Heart right ventricle (tissue), 16 donors: Measurements from ENCODE around the gene DCPS. TPM values are rescaled to one million over a fixed set of nuclear protein-coding genes. Genes with fewer than 3 reads are reported as not detected.

ENCODE experiments used
- ATAC-seq, 8 donors: fragments of 200-7000 bp; cut with Tn5 transposase; one replicate each; pipeline ENCODE4 v1.9.1; 2020; ENCODE audit warnings: mild to moderate bottlenecking in 8 of 8, moderate library complexity in 8 of 8, moderate number of reproducible peaks in 1 of 8
- DNase-seq, 2 donors: peaks; one replicate each; pipeline ENCODE4 v3.0.0-alpha.2; 2020
- H3K27ac ChIP-seq, 10 donors: fragments of 200-600 bp; sonication (generic) in 2 of 10; one replicate each; pipeline versions ENCODE4 v1.5.0 to v1.8.0; 2020 to 2022; ENCODE audit warnings: mild to moderate bottlenecking in 3 of 10
- H3K27me3 ChIP-seq, 7 donors: fragments of 200-600 bp; one replicate each; pipeline ENCODE4 v1.8.0; 2021 to 2022; ENCODE audit warnings: mild to moderate bottlenecking in 2 of 7
- H3K36me3 ChIP-seq, 9 donors: fragments of 200-600 bp; sonication (generic) in 1 of 9; one replicate each; pipeline versions ENCODE4 v1.5.0 to v1.8.0; 2020 to 2022; ENCODE audit warnings: mild to moderate bottlenecking in 2 of 9
- H3K4me1 ChIP-seq, 9 donors: fragments of 200-600 bp; sonication (generic) in 1 of 9; one replicate each; pipeline versions ENCODE4 v1.5.0 to v1.8.0; 2020 to 2022; ENCODE audit warnings: mild to moderate bottlenecking in 4 of 9
- H3K4me3 ChIP-seq, 10 donors: fragments of 200-600 bp; sonication (generic) in 2 of 10; one replicate each; pipeline versions ENCODE4 v1.5.0 to v1.8.0; 2020 to 2022; ENCODE audit warnings: mild to moderate bottlenecking in 7 of 10, moderate library complexity in 2 of 10
- H3K9me3 ChIP-seq, 11 donors: fragments of 200-600 bp in 10 of 11; sonication (generic) in 2 of 11; one replicate each; pipeline versions ENCODE4 v1.5.0 to v1.8.0; 2013 to 2022; ENCODE audit warnings: mild to moderate bottlenecking in 2 of 11, control low read depth in 1 of 11, moderate library complexity in 1 of 11
- WGBS, 2 donors: extraction: QIAGEN DNeasy Blood & Tissue Kit; methylation state at CpG; one replicate each; pipeline ENCODE4 v1.1.7; 2013; ENCODE audit warnings: inconsistent platforms in 1 of 2; 5-methylcytosine and 5-hydroxymethylcytosine counted together
- intact Hi-C, 10 donors: fragments of 100-400 bp; cut with DNase I; formaldehyde crosslinking; loops; one replicate each; pipeline versions ENCODE4 v1.11.1 to v1.14.2; 2022
- polyA plus RNA-seq, 2 donors: library from polyadenylated mRNA; stranded (reverse); fragments of 200-250 nt; gene quantifications; one replicate each; pipeline ENCODE4 v1.2.3, GENCODE V29; 2013
- total RNA-seq, 10 donors: library from RNA; stranded (reverse); fragmentation: NEBNext Ultra II Directional in 3 of 10; extraction: Animal tissue kit (Norgen Biotek cat#: 25700) in 3 of 10; gene quantifications; one replicate each; pipeline versions ENCODE4 v1.2.1 to v1.2.4, GENCODE V29; 2021 to 2023
- TF ChIP-seq, protein P1 (sequence below), 9 donors: fragments of 200-600 bp; sonication (generic) in 2 of 9; IDR thresholded peaks; one replicate each; pipeline versions ENCODE4 v1.5.0 to v1.8.0; 2021 to 2022; ENCODE audit warnings: antibody characterized with exemption in 9 of 9, mild to moderate bottlenecking in 5 of 9, moderate library complexity in 1 of 9
- donor health status: Arrhythmogenic right ventricular cardiomyopathy.
- donor health status: ischemic (EF 13 %, LVEDD 7.1; RV severe dilation, severe dysfunction).
- donor health status: healthy with polysubstance abuse.
- donor health status: DM: no; HTN: yes; CAD: no.
- donor health status: DM: no; HTN: no; CAD: no.
- donor health status: ischemic (EF 25% LVEDD 6.9; RV normal size, moderate dysfunction).
- donor health status: ischemic (EF 25% LVEDD 5.7; RV mildly dilated, moderate dysfunction).
- donor health status: healthy.
- donor health status: DM: yes; HTN: yes; CAD: no.
- donor health status: Ischemic cardiomyopathy.
- donor health status: ischemic (EF 35%, LVEDD 5.7; RV mildly dilated, moderate dysfunction).
- donor health status: nonischemic (EF 11% LVEDD 7.7; RV severe dilation, severe dysfunction).
- donor health status: DM: yes; HTN: yes; CAD: no.
- donor health status: PGD.
- donor health status: ischemic (EF 29% LVEDD 5.4; RV normal size, mild dysfunction).
- donor health status: nonischemic (EF 23%, LVEDD 6.1; RV moderate dilation, normal function).

DCPS gene
- total and polyA plus RNA-seq, 12 donors = 6.5 to 17.3 (median 10.6) TPM

DNA sequence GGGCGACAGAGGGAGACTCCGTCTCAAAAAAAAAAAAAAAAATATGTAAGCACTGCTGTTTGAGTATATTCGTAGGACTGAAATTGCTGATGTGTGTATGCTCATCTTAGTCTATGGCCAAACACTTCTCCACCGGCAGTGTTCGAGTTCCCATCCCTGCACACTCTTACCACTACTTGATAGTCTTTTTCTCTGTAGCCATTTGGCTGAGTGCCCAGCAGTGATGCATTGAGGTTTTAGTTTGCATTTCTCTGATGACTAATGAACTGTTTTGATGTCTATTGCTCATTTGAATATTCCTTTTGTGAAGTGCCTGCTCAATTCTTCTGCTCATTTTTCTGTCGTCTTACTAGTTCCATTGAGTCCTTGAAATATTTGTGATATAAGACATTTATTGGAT, 19.0 kb upstream of the DCPS start:
- intact Hi-C loops = loop anchor here in 2 of 10 donors (2.0 to 5.0 kb wide), 2 partner anchors 18 to 68 kb away; no protein-coding TSS in a partner anchor
- H3K36me3 ChIP-seq = peaks cover 0 to 33% (median 7%) of the 10 kb centered on the region in 9 donors
- WGBS, 2 donors = 64 to 68% methylated on average over 6 of the region's 6 CpGs
- DNase-seq (no peak), ATAC-seq (no peak)
- no peaks in the 10 kb centered on the region for H3K9me3 ChIP-seq
- H3K27ac ChIP-seq = no peak overlapping the region
- H3K4me3 ChIP-seq = peak overlapping the region in 1 of 10 donors; percentile 82
- peaks cover 0 to 51% (median 11%) of the 10 kb centered on the region in 9 donors for H3K4me1 ChIP-seq
- TF ChIP-seq, protein P1, sequence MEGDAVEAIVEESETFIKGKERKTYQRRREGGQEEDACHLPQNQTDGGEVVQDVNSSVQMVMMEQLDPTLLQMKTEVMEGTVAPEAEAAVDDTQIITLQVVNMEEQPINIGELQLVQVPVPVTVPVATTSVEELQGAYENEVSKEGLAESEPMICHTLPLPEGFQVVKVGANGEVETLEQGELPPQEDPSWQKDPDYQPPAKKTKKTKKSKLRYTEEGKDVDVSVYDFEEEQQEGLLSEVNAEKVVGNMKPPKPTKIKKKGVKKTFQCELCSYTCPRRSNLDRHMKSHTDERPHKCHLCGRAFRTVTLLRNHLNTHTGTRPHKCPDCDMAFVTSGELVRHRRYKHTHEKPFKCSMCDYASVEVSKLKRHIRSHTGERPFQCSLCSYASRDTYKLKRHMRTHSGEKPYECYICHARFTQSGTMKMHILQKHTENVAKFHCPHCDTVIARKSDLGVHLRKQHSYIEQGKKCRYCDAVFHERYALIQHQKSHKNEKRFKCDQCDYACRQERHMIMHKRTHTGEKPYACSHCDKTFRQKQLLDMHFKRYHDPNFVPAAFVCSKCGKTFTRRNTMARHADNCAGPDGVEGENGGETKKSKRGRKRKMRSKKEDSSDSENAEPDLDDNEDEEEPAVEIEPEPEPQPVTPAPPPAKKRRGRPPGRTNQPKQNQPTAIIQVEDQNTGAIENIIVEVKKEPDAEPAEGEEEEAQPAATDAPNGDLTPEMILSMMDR (IDR thresholded peaks at IDR 0.05) = no peak
- no peaks in the 10 kb centered on the region for H3K27me3 ChIP-seq

DNA sequence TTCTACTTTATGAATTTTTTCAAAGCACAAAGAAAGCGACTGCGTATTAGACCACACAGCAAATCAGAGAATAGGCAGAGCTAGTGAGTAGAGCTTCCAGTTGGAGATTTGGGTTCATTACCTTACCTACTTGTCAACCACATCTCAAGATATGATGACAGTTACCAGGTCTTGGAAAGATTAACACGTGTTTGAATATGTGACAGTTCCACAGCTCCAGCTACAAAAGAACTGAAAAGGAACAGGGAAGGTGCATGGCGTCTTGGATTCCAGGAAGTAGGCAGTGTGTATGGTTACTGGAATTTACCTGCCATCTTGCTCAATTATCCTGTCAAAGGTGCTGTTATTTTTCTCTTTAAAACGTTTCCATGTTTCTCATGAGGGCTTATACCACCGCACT, 15.6 kb upstream of the DCPS start:
- Histone ChIP-seq H3K27ac (no peak overlapping the region), H3K36me3 (peaks cover 0 to 67% (median 18%) of the 10 kb centered on the region in 9 donors), H3K9me3 (no peaks in the 10 kb centered on the region), H3K4me1 (peaks cover 0 to 22% (median 4%) of the 10 kb centered on the region in 9 donors), H3K27me3 (no peaks in the 10 kb centered on the region), H3K4me3 (no peak overlapping the region)
- WGBS, 2 donors = 76 to 83% methylated on average over 6 of the region's 6 CpGs
- intact Hi-C loops = no loop called here
- TF ChIP-seq, protein P1 (IDR thresholded peaks at IDR 0.05) = no peak
- DNase-seq (no peak), ATAC-seq (no peak)

DNA sequence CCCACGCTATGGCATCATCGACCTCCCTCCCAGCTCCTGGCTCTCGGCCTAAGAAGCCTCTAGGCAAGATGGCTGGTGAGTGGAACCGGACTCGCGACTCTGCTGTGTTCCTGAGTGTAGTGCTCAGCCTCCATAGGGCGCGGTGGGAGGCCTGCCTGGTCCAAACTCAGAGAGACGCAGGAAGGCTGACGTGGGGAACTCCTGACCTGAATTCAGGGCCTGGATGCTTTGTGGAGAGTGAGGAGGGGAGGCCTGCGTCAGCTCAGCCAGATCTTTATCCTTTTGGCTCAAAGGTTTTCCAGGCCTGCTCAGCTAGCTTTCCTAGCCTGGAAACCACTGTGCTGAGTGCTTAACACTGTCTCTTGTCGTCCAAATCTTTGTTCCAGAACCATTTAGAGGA, 13.0 kb upstream of the DCPS start:
- no peaks in the 10 kb centered on the region for H3K4me1 ChIP-seq
- no peaks in the 10 kb centered on the region for H3K9me3 ChIP-seq
- 77 to 80% methylated on average over 12 of the region's 12 CpGs for WGBS, 2 donors
- no peak overlapping the region for H3K27ac ChIP-seq
- no peak overlapping the region for H3K4me3 ChIP-seq
- TF ChIP-seq, protein P1 (IDR thresholded peaks at IDR 0.05) = no peak
- H3K27me3 ChIP-seq = no peaks in the 10 kb centered on the region
- intact Hi-C loops = no loop called here
- no peak for DNase-seq
- peak in 4 of 8 donors; percentile 8 to 52 (median 18) for ATAC-seq
- peaks cover 0 to 93% (median 20%) of the 10 kb centered on the region in 9 donors for H3K36me3 ChIP-seq

DNA sequence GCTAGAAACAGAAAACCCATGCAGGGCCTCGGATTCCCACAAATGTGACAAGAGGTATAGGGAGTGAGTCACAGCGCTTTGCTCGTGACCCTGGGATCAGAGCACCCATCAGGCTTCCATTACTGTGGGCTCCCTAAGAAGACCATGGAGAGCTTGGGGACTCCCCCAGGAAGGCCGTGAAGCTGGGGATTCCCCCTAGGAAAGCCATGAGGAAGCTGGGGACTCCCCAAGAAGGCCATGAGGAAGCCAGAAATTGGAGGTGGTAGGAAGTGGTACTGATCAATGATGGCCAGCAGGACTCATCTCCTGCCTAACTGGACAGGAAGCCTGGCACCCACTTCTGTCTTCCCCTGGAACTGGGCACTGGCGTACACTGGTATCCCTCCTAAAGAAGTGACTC, 10.1 kb upstream of the DCPS start:
- intact Hi-C loops = no loop called here
- ATAC-seq (no peak), DNase-seq (no peak)
- Histone ChIP-seq H3K4me1 (no peaks in the 10 kb centered on the region), H3K36me3 (peaks cover 0 to 87% (median 16%) of the 10 kb centered on the region in 9 donors), H3K4me3 (no peak overlapping the region), H3K27me3 (no peaks in the 10 kb centered on the region), H3K9me3 (no peaks in the 10 kb centered on the region), H3K27ac (no peak overlapping the region)
- TF ChIP-seq, protein P1 (IDR thresholded peaks at IDR 0.05) = no peak
- WGBS, 2 donors = 84% methylated on average over 5 of the region's 5 CpGs
